Germinal center (tissue), 1 donor: ENCODE data around the gene ZNF594.
A peak's percentile ranks its signal among the peaks of the same experiment; 100 is the strongest.
"Not testable (repeated sequence)": the region's sequence is repeated elsewhere in the genome, so short reads cannot be mapped to it uniquely, and the experiment has no call there.

Experiments
- DNase-seq: peaks from one replicate; pipeline ENCODE4 v3.0.0; 2012; ENCODE audit warnings: mixed read lengths, low spot score

Gene ZNF594

GRCh38 chr17:5201011-5201410, 9.3 kb upstream of the ZNF594 start:
- DNase-seq = no peak

DNA sequence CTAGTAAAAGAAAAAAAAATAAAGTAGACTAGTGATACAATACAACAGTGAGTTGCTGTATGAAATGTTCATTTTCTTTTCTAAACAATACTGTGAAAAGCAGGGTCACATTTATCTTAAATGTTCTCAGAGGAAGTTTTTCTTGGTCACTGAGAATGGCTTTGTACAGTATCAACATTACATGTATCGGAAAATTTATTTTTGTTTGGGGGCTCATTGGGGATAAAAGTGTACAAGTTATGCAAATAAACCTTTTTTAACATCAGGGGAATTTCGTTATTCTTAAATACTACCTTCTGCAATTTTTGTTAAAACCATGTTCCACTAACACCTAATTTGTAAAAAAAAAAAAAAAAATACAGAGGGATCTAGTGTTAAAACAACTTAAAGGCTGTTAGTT, 8.7 kb upstream of the ZNF594 start:
- peak; percentile 38 for DNase-seq

GRCh38 chr17:5198472-5198871, 6.8 kb upstream of the ZNF594 start:
- no peak for DNase-seq

DNA sequence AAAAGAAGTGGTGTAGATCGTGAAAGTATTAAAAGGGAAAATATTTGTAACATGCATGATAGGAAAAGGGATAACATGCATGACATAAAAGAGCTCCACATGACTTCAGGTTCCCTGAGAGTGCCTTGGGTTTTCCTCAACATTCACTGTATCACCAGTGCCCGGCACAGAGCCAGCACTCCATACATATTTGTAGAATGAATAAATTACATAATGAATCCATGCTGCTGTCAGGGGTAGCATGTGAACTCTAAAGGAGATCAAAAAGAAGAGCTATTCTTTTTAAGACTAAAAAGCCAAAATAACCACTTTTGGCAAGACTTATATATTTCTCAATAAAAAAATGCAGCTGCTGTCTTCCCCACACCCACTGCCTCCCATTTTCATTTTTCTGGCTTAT, 2.7 kb upstream of the ZNF594 start:
- DNase-seq = no peak

- DNase-seq = no peak
These were observed 7.4 kb downstream of the ZNF594 start for GRCh38 chr17:5184288-5184687.

GRCh38 chr17:5183410-5183793, 8.3 kb downstream of the ZNF594 start:
- no peak for DNase-seq

- DNase-seq = no peak
These were observed 8.9 kb downstream of the ZNF594 start for GRCh38 chr17:5182597-5183409.

GRCh38 chr17:5181509-5182305, 10.0 kb downstream of the ZNF594 start:
- no peak for DNase-seq

- no peak for DNase-seq
These were observed 12.7 kb downstream of the ZNF594 start for GRCh38 chr17:5179003-5179402.

- DNase-seq = not testable (repeated sequence)
These were observed 16.6 kb downstream of the ZNF594 start for GRCh38 chr17:5175027-5175426.

- not testable (repeated sequence) for DNase-seq
These were observed 25.7 kb downstream of the ZNF594 start for GRCh38 chr17:5165791-5166564.

DNA sequence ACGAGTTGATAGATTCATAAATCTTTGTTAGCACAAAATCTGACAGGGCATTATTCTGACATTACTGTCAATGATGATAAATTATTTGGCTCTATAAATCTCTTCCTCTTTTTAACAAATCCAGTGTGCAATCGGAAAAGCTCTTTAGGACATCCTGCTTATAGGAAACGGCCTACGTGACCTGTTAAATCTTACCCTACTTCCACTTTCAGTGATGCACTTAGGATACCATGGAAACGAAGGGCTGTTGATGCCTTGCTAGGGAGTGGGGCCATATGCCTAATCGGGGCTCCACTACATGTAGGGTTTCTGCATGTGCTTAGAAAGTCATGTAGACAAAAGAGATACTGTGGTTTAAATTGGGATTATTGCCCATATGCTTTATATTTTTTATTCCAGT, 27.2 kb downstream of the ZNF594 start:
- no peak for DNase-seq

DNA sequence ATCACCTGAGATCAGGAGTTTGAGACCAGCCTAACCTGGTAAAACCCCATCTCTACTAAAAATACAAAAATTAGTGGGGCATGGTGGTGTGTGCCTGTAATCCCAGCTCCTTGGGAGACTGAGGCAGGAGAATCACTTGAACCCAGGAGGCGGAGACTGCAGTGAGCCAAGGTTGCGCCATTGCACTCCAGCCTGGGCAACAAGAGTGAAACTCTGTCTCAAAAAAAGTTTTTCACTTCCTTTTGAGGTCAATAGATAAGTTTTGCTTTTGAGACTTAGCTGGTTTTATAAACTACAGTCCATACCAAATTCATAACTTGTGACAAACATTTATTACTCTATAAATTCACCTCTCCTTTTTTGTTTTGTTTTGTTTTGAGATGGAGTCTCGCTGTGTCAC, 29.9 kb downstream of the ZNF594 start:
- not testable (repeated sequence) for DNase-seq

- DNase-seq = not testable (repeated sequence)
These were observed 31.0 kb downstream of the ZNF594 start for GRCh38 chr17:5160702-5161101.

DNA sequence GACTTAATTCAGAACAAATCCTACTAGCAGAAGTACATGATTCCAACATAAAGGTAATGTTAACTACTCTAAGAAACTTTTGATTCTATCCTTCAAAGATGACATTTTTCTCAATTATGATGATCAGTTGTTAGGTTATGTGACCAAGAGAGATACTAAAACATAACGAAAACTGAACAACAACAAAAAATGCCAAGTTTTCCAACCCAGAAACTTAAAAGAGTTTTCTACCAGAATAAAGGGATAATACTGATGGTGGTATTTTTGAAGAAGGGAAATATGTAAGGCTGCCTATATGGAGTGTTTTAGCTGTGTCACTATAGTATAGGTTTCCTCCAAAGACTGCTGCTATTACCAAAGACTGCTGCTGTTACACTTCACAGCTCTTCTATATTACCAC, 45.5 kb downstream of the ZNF594 start:
- not testable (repeated sequence) for DNase-seq

GRCh38 chr17:5142877-5143276, 48.8 kb downstream of the ZNF594 start:
- not testable (repeated sequence) for DNase-seq

DNA sequence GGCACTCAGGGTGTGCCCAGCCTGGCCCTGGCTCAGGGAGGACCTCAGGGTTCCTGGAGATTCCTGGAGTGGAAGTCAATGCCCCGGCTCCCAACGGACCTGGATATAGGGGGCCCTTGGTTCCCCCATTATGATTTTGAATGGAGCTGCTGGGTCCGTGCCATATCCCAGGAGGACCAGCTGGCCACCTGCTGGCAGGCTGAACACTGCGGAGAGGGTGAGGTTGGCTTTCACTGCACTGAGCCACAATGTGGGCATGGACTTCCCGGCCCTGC, 52.3 kb downstream of the ZNF594 start:
- no peak for DNase-seq

DNA sequence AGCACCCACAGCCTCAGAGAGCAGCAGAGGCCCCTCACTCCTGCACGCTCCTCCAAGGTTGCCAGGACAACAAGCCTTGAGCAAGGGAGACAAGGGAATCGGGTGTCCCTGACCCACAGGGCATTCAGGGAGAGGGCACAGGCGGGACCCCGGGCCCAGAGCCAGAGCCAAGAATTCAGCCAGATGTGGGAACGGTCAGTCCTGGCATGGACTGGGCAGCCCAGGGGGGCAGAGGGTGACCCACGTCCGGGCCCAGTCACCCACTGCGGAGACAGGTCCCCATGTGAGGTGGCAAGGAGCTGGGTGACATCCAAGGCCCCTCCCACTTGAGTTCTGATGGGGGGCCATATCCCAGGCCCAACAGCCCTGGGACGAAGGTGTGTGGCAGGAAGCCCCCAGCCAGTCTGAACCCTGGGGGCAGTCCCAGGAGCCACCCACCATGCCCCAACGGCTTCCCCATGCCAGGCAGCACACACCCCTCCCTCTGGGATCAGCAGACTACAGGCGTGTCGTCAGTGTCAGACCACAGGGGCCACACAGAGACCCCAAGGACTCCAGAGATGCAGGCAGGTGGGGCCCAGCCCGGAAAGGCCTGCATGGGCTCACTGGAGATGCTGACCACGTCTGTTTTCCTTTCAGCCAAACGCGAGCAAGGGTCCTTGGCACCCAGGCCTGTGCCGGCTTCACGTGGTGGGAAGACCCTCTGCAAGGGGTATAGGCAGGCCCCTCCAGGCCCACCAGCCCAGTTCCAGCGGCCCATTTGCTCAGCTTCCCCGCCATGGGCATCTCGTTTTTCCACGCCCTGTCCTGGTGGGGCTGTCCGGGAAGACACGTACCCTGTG, 52.8 kb downstream of the ZNF594 start:
- DNase-seq = no peak

DNA sequence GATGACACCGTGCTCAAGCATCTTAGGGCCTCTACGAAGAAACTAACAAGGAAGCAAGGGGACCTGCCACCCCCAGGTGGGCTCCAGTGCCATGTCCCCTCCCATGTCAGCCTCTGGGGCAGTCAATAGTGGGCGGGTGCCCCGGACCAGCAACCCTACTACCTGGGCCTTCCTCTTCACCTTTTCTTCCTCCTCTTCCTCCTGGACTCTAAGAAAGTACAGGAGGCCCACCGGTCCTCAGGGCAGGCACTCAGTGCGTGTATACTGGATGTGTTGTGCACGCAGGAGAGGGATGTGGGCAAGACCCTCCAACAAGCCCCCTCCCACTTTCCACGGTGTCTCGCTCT, 53.5 kb downstream of the ZNF594 start:
- DNase-seq = not testable (repeated sequence)

DNA sequence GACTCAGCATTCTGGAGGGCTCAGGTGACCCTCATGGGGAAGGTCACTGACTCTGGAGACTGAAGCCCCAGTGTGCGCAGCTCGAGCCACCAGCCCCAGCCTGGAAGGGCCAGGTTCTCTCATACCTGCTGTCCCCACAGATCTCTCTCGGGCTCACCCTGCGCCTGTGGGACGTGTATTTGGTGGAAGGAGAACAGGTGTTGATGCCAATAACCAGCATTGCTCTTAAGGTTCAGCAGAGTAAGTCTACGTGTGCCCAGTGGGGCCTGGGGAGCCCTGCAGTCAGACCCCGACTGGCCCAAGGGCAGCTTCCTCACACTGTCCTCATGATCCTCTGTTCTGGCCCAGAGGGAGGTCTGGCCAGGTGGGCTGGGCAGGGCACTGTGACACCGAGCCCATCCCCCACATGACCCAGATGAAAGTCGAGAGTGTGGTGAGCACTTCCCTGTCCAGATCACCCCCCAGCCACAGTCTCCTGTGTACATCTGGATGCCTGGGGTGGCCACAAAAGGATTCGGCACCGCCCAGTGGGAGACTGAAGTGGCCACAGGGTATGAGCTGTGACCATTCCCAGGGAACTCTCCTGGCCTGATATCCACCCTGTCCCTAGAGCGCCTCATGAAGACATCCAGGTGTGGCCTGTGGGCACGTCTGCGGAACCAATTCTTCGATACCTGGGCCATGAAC, 54.0 kb downstream of the ZNF594 start:
- DNase-seq = not testable (repeated sequence)
